Fibroblast of villous mesenchyme (primary cell): Measurements from ENCODE around the gene SRGAP2B. TPM values are rescaled to one million over a fixed set of nuclear protein-coding genes. Genes with fewer than 3 reads are reported as not detected.
"Not testable (repeated sequence)": the region's sequence is repeated elsewhere in the genome, so short reads cannot be mapped to it uniquely, and the experiment has no call there.

ENCODE experiments used
- DNase-seq: peaks from one replicate; pipeline ENCODE4 v3.0.0-alpha.2; 2010; ENCODE audit warnings: low read depth
- H3K4me3 ChIP-seq: 2 replicates; pipeline ENCODE4 v1.5.1; 2011; ENCODE audit warnings: low read depth, mild to moderate bottlenecking, low read length
- total RNA-seq: library from RNA; depleted of rRNA; stranded (reverse); fragments of >200 nt; gene quantifications from 2 replicates; pipeline ENCODE4 v1.2.3, GENCODE V29; 2012

SRGAP2B gene
- total RNA-seq, 1 donor: 44.9 TPM

- not testable (repeated sequence) for DNase-seq
Measured at GRCh38 chr1:144930085-144930777, 164.9 kb downstream of the SRGAP2B start.

DNA sequence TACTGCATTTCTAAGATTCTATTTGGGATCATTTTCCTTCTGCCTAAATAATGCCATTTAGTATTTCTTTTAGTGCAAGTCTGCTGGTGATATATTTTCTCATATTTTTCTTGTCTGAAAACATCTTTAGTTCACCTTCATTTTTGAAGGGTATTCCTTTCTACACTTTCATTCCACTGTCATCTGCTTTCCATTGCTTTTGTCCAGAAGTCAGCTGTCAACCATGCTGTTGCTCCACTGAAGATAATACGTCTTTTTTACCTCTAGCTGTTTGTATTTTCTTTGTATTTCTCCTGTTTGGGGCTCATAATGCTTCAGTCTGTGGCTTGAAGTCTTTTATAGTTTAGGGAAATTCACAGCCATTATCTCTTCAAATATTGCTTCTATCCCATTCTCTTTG lies 167.8 kb downstream of the SRGAP2B start:
- H3K4me3 ChIP-seq, DNase-seq: not testable (repeated sequence)

More at GRCh38 chr1:144930085-144930777, 164.9 kb downstream of the SRGAP2B start:
- H3K4me3 ChIP-seq: not testable (repeated sequence)

DNA sequence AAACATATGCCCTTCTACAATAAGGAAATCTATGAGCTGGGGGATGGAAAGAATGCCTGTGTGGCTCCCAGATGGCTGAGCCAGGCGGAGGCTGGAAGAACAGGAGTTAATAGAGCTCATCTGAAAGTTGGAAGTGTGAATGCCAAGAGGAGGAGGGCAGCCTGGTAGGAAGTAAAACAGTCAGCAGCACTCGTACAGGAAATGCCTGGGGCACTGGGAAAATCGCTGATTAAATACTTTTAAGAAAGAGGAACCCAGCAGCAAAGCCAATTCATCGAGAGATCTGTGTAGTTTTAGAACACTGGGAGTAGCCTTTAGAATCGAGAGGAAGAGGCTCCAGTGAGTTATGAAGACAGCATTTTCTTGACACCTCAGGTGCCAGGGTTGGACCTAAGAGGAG lies 171.5 kb downstream of the SRGAP2B start:
- DNase-seq, H3K4me3 ChIP-seq: not testable (repeated sequence)

DNA sequence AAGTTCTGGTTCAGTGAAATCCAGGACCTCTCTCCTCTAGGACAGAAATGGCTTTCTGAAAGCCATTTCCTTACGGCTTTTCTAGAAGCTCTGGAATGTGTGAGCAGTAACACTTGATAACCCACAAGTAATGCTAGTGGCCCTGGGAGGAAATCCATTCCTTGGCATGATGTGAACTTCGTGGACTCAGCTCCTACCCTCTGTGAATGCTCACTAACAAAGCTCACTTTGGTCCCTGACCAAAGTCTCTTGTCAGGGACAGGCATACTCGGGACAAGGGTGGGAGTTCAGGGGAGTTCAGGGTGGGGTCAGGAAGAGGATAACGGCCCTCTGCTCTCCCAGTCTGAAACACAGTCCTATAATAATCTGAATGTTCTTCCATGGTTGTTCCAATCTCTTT lies 172.3 kb downstream of the SRGAP2B start:
- not testable (repeated sequence) for DNase-seq, H3K4me3 ChIP-seq

DNA sequence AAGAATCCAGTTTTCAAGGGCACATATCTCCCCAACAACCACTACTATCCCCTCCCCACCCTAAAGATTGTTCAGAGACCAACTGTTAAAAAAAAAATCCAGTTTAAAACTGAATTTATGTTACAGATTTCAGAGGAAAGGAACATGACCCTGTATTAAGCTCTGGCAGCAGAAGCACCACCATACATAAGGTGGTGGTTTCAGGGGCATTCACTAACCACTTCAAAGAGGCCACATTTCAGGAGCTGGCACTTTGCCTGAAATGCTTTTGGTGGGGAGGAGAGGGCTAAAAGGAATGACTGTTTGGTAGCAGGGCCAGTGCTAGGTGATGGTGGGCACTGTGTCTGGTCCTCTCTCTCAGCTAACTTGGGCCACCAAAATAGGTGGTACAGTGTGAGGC lies 176.0 kb downstream of the SRGAP2B start:
- not testable (repeated sequence) for DNase-seq, H3K4me3 ChIP-seq

DNA sequence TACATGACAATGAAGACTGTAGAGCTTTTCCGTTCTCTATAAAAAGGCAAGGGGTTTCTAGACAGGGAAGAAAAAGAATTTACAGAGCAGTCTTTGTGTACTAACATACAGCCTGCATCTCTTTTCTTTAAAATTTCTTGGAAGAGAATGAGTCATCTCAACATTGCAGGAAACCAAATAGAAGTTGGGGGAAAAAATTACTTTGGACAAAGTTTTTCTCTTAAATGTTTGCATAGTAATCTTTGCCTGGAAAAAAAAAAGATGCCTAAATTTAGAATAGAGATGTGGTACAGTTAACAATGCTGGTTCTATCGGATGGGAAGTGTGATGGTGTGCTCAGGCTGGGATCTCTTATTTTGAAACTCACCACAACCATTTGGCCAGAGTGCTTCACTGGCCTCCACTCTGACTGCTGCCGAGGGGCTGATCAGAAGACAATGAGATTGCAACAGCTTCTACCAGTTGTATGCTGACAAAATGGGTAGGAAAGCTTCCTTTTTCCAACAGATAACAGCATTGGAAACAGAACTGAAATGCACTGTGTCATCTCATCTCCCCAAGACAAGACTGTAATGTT lies 177.0 kb downstream of the SRGAP2B start:
- not testable (repeated sequence) for H3K4me3 ChIP-seq, DNase-seq

- DNase-seq, H3K4me3 ChIP-seq: not testable (repeated sequence)
Measured at GRCh38 chr1:144917154-144918026, 177.7 kb downstream of the SRGAP2B start.

GRCh38 chr1:144913977-144914734 lies 181.0 kb downstream of the SRGAP2B start:
- H3K4me3 ChIP-seq, DNase-seq: not testable (repeated sequence)

DNA sequence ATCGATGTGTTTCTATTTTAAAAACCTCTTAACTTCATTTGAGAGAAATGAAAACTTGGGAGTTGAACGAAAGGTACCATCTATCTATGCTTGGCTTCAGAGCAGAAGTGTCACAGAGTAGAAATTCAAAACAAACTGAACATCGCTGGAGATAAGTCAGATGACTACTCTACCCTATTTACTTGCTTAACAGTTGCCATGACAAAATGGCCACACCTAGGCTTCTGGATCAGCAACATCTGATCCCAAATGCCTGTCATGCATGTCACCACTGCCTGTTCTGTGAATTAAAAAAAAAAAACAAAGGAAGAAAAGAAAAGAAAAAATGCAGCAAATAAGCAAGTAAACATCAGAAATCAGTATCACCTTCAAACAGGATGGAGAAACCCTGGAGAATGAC lies 181.7 kb downstream of the SRGAP2B start:
- DNase-seq, H3K4me3 ChIP-seq: not testable (repeated sequence)

DNA sequence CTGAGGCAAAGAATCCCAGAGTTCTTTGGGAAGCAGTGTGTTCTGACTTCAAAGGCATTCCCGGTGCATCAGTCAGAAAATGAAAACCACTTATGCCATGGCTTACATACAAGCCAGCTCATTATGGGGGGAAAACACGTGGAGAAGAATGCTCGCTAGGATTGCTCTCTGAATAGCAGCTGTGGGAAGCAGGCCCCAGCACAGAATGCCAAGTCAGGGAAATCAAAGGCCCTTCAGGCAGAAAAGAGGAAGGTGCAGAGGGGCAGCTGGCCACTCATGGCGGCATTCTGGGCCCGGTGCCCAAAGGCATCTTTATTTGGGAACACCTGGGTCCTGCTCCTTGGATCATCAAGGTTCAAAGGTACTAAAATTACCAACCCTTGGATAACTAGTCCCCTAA lies 184.4 kb downstream of the SRGAP2B start:
- H3K4me3 ChIP-seq, DNase-seq: not testable (repeated sequence)

GRCh38 chr1:144900841-144901240 lies 194.3 kb downstream of the SRGAP2B start:
- not testable (repeated sequence) for H3K4me3 ChIP-seq, DNase-seq

GRCh38 chr1:144894454-144895201 lies 200.5 kb downstream of the SRGAP2B start:
- not testable (repeated sequence) for DNase-seq, H3K4me3 ChIP-seq

DNA sequence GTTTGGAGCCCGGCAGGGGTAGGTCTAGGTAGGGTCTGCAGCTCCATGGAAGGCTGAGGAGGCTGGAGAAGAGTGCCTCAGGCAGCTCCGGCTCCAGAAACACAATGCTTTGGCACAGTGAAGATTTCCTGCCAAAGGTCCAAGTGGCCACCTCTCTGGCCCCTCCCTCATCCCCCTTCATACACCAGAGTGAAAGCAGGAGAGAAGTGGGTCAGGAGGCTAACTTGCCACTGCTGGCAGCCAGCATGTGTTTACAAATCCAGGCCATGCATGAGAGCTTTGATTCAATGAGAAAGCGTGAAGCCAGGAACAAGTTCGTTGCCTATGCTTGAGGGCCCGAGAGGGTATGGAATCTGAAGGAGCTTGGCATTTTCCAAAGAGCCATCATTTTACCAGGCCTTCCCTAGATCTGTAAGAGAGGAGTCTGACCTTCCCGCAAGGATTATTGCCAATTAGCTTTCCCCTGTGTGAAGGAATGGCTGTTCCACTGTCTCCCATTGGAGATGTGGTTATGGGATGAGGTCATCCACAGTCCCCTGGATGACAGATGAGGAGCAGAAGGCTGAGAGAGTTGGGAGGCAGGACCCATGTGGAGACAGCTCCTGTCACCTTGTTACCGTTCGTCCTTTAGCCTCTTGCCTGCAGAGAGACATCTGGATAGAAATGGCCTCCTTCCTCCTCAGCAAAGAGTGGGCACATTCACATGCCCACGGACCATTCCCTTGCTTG lies 201.3 kb downstream of the SRGAP2B start:
- H3K4me3 ChIP-seq, DNase-seq: not testable (repeated sequence)

- not testable (repeated sequence) for DNase-seq, H3K4me3 ChIP-seq
Measured at GRCh38 chr1:144893062-144893461, 202.1 kb downstream of the SRGAP2B start.

DNA sequence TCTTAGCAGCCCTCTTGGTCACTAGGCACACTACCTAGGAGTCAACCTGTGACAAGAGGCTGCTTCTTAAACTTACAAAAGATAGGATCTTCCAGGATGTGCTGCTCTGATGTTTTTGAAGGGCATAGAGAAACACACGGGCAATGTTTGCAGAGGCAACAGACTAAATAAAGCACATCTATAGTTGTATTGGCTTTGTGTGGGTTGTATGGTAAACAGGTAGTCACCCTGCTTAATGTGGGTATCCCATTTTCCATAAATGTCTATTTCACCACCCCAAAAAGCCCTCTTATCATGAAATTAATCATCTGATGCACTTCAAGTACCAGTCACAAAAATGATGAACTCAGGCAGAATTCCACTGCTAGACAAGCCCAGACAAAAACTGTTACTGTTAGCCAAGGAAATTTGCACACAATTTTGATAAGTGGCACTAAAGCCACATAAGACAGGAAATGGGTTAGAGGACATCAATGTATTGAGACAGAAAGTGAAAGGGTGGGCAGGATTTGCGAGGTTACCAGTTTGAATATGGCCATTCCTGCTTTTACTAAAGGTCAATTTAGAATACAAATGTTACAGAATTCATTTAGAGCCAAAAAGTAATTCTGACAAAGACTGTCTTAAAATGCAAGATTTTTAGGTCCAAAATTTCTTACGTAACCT lies 205.5 kb downstream of the SRGAP2B start:
- DNase-seq, H3K4me3 ChIP-seq: not testable (repeated sequence)

GRCh38 chr1:144883022-144883421 lies 212.1 kb downstream of the SRGAP2B start:
- not testable (repeated sequence) for DNase-seq
- H3K4me3 ChIP-seq: peak overlapping the region; percentile 50

- H3K4me3 ChIP-seq: peak overlapping the region; percentile 47
- DNase-seq: not testable (repeated sequence)
Measured at GRCh38 chr1:144882343-144882742, 212.8 kb downstream of the SRGAP2B start.
